Activated gamma-delta T cell (primary cell): ENCODE data around the gene XPOT.

Experiments
- DNase-seq: peaks from one replicate; lab custom pipeline; 2025; lab: John Stamatoyannopoulos, UW

XPOT gene

GRCh38 chr12:64427988-64428387, 23.8 kb downstream of the XPOT start:
- no peak for DNase-seq

GRCh38 chr12:64428956-64429355, 24.8 kb downstream of the XPOT start:
- DNase-seq = no peak

GRCh38 chr12:64430886-64431285, 26.7 kb downstream of the XPOT start:
- DNase-seq = no peak

- DNase-seq = no peak
Observed at GRCh38 chr12:64431791-64432190, 27.6 kb downstream of the XPOT start.

GRCh38 chr12:64433915-64434314, 29.7 kb downstream of the XPOT start:
- no peak for DNase-seq

- no peak for DNase-seq
Observed at GRCh38 chr12:64440100-64440499, 35.9 kb downstream of the XPOT start.

GRCh38 chr12:64445490-64445889, 41.3 kb downstream of the XPOT start:
- no peak for DNase-seq

GRCh38 chr12:64446295-64446694, 42.1 kb downstream of the XPOT start:
- DNase-seq = no peak

GRCh38 chr12:64450057-64450640, 46.0 kb downstream of the XPOT start:
- no peak for DNase-seq

GRCh38 chr12:64450711-64451486, 46.7 kb downstream of the XPOT start:
- DNase-seq = no peak

- peak; percentile 55 for DNase-seq
Observed at GRCh38 chr12:64451687-64452558, 47.7 kb downstream of the XPOT start, which contains the start of gene TBK1. Gene TBK1, plus strand, starts transcription at chr12:64452120. Its CDS starts 3,751 bp downstream, at chr12:64455871.

- DNase-seq = no peak
Observed at GRCh38 chr12:64452559-64453329, 48.6 kb downstream of the XPOT start.

- DNase-seq = no peak
Observed at GRCh38 chr12:64455506-64455905, 51.3 kb downstream of the XPOT start.

- no peak for DNase-seq
Observed at GRCh38 chr12:64456119-64456518, 51.9 kb downstream of the XPOT start.

GRCh38 chr12:64457032-64457431, 52.8 kb downstream of the XPOT start:
- DNase-seq = no peak

- DNase-seq = no peak
Observed at GRCh38 chr12:64457466-64457865, 53.3 kb downstream of the XPOT start.

GRCh38 chr12:64457923-64458322, 53.7 kb downstream of the XPOT start:
- DNase-seq = no peak

GRCh38 chr12:64459394-64459891, 55.3 kb downstream of the XPOT start:
- no peak for DNase-seq

- DNase-seq = no peak
Observed at GRCh38 chr12:64461634-64462414, 57.6 kb downstream of the XPOT start.

GRCh38 chr12:64466178-64466577, 62.0 kb downstream of the XPOT start:
- no peak for DNase-seq

GRCh38 chr12:64468966-64469365, 64.8 kb downstream of the XPOT start:
- no peak for DNase-seq
